ENCODE data around the gene RAG1.
A peak's percentile ranks its signal among the peaks of the same experiment; 100 is the strongest.

The RAG1 gene

DNA sequence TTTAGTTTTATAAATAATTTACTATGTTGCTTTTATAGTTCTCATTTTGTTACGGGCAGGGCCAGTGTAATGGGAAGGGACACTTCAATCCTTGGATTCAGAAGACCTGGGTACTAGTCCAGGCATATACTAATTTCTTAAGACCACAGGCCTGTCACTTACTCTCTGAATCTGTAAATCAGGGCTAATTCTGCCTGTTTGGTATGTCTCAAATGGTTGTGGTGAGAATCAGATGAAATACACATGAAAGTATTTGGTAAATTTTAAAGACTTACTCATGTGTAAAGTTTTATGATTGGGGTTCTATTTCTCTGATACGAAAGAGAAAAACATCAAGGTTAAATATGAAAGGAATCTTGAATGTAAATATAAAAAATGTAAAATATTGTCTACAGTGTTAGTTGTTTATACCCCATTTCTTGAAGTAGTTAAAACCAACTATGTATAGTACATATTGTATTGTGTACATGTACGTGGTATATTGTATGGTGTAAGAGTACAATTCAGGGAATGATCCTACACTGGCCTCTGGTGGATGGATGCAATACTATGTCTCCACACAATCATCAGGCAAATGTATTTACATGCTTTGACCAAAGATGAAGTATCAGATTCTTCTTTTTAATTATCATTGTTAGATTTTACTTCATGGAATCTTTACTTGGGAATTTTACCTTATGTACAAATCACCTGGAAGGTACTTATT is 54.8 kb downstream of the RAG1 start:
- no peak for DNase-seq (ENCODE audit: low read depth)
- no peak overlapping the region for H3K4me3 ChIP-seq (ENCODE audit: control insufficient read depth, low read depth, low read length)
- TF ChIP-seq, protein P1, sequence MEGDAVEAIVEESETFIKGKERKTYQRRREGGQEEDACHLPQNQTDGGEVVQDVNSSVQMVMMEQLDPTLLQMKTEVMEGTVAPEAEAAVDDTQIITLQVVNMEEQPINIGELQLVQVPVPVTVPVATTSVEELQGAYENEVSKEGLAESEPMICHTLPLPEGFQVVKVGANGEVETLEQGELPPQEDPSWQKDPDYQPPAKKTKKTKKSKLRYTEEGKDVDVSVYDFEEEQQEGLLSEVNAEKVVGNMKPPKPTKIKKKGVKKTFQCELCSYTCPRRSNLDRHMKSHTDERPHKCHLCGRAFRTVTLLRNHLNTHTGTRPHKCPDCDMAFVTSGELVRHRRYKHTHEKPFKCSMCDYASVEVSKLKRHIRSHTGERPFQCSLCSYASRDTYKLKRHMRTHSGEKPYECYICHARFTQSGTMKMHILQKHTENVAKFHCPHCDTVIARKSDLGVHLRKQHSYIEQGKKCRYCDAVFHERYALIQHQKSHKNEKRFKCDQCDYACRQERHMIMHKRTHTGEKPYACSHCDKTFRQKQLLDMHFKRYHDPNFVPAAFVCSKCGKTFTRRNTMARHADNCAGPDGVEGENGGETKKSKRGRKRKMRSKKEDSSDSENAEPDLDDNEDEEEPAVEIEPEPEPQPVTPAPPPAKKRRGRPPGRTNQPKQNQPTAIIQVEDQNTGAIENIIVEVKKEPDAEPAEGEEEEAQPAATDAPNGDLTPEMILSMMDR (IDR thresholded peaks at IDR 0.05; ENCODE audit: control insufficient read depth, insufficient read depth, low read depth, low read length, missing control alignments) = peak; percentile 54

DNA sequence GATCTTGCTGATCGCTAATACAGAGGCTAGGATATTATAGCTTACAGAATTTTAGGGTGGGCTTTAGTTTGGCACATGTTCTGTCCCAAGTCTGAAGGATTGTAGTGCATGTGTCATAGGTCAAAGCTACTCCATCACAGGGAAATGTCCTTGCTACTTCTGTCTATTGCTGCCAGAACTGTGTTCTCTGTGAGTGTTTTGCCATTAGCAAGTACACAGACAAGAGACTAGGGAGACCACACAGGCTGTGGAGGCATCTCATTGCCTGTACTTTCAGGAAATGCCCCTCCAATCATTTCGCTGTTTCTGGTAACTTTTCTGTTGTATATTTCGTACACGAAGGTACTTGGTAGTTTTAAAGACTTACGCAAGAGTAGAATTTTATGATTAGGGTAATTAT is 55.7 kb downstream of the RAG1 start:
- TF ChIP-seq, protein P1 (IDR thresholded peaks at IDR 0.05; ENCODE audit: control insufficient read depth, insufficient read depth, low read depth, low read length, missing control alignments) = no peak
- DNase-seq (ENCODE audit: low read depth) = no peak
- no peak overlapping the region for H3K4me3 ChIP-seq (ENCODE audit: control insufficient read depth, low read depth, low read length)

DNA sequence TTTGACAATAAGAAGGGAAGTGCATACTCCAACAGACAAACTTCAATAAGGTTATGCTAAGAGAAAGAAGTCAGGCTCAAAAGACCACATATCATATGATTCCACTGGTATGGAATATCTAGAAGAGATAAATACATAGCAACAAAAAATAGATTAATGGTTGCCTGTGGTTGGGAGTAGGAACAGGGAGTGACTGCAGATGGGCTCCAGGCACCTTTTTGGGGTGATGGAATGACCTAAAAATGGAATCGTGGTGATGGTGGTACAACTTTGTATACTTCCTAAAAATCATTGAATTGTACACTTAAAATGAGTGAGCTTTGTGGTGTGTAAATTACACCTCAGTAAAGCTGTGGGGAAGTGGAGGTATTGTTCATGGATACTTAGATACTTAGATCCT is 59.2 kb downstream of the RAG1 start:
- TF ChIP-seq, protein P1 (IDR thresholded peaks at IDR 0.05; ENCODE audit: control insufficient read depth, insufficient read depth, low read depth, low read length, missing control alignments) = no peak
- no peak overlapping the region for H3K4me3 ChIP-seq (ENCODE audit: control insufficient read depth, low read depth, low read length)
- no peak for DNase-seq (ENCODE audit: low read depth)

DNA sequence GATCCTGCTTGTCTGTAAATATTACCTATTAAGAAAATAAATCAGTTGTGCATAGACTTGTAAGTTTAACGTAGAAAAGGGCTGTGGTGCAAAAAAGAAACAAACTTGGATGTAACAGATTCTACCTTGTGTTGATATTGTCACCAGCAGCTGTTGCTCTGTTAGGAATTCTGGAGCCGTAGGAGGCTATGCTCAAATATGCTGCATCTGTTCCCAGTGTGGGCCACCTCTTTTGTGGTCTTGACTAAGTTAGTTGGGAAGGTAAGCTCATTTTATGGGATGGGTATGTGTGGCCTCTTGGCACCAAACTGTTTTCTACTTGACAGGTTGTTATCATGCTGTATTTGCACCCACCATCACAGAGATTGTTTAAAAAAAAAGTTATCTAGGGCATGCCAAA is 59.7 kb downstream of the RAG1 start:
- H3K4me3 ChIP-seq (ENCODE audit: control insufficient read depth, low read depth, low read length) = no peak overlapping the region
- DNase-seq (ENCODE audit: low read depth) = no peak
- TF ChIP-seq, protein P1 (IDR thresholded peaks at IDR 0.05; ENCODE audit: control insufficient read depth, insufficient read depth, low read depth, low read length, missing control alignments) = no peak

DNA sequence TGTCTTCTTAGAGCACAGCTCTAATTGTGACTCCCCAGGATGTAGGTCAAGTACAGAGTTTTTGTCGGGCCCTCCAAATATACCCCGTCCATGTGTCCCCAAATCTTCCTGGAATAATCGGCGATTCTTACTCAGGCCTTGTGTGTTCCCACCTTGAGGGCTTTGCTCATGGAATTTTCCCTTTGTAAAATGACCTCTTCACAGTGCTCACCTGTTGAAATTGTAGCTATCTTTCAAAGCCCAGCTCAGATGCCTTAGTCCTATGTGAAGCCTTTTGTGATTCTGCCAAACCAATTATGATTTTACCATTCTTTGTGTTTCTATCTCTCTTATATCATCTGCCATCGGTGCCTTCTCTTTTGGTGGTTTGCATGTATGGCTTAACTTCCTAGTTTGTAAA is 60.3 kb downstream of the RAG1 start:
- TF ChIP-seq, protein P1 (IDR thresholded peaks at IDR 0.05; ENCODE audit: control insufficient read depth, insufficient read depth, low read depth, low read length, missing control alignments) = no peak
- H3K4me3 ChIP-seq (ENCODE audit: control insufficient read depth, low read depth, low read length) = no peak overlapping the region
- DNase-seq (ENCODE audit: low read depth) = no peak

DNA sequence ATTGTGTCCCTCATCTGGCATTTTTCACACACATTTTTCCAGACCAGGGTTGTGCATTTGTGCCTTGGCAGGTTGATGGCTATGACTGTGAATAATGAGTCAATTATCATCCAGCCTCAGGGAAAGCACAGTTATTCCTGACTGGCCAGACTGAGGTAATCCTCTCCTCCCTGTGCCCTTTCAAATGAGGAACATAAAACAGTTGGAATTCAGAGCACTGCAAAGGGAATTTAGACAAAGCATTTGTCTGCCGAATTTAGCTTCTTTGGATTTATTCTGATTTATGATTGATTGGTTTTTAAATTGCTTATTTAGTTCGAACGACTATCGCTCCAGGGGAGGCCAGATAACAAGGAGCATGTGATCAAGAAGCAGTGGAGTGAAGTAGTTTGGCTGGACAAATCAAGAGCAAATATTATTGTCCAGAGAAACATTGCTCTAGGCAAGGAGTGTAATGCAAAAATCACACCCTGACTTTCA is 61.0 kb downstream of the RAG1 start:
- DNase-seq (ENCODE audit: low read depth) = no peak
- no peak overlapping the region for H3K4me3 ChIP-seq (ENCODE audit: control insufficient read depth, low read depth, low read length)
- TF ChIP-seq, protein P1 (IDR thresholded peaks at IDR 0.05; ENCODE audit: control insufficient read depth, insufficient read depth, low read depth, low read length, missing control alignments) = no peak

All from AG09309 (cell line).